Measurements from ENCODE around the gene TMEM38A.

DNA sequence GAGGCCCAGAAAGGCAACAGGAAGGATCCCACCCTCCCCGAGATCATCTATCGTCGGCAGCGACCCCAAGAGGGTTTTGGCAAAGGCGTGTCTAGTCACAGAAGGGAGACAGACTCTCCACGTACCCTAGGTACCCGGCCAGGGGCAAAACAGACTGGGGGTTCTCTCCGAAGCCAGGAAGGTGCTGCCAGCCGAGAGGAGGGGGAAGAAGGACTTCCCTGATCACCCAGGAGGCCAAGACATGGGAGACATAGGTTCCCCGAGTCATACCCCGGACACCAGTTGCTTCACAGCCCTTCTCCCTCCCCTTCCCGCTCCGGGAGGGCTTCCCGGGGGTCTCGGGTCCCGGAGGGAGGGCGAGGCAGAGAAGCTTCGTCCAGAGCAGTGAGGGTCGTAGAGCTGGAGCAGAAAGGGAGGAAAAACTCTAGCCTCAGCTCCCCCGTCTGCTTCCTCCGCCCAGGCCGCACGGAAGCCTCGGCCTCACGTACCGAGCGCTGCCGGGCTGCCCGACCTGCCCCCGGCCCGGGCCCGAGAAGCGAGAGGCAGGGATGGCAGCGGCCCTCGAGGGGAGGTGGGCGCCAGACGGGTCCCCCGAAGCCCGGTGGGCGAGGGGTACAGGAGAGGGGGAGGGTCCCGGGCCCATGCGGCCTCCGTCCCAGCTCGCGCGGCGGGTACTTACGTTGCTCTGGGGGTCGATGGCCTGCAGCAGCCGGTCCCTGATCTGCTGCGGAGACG lies 33.6 kb upstream of the TMEM38A start:
- TF ChIP-seq CTCF (IDR thresholded peaks at IDR 0.05) = no peak
- no peak for TF ChIP-seq POLR2A (IDR thresholded peaks at IDR 0.05)

Data from ovary (tissue), 3 donors.